Measurements from ENCODE around the gene TRIM36.

Gene TRIM36

DNA sequence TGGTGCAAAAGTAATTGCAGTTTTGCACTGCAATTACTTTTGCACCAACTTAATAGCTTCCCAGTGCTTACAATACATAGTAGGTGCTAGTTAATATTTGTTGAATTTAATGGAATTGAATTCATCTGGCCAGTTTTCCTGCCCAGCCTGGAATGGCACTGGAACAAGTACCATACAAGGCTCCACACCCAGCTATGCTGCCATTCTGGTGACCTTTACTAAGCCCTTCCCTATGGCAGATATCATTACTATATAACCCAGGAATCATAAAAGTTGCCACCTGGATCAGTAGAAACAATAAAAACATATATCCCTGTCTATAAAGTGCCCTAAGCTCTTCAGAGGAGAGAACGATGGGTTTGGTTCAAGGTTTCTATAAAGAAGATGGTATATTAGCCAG lies 22.4 kb upstream of the TRIM36 start:
- no peaks in the 10 kb centered on the region for H3K9me2 ChIP-seq (replicated peaks; ENCODE audit: control insufficient read depth, low read length)
- H3K27me3 ChIP-seq (ENCODE audit: control insufficient read depth, low read length) = no peaks in the 10 kb centered on the region
- TF ChIP-seq, protein P1, sequence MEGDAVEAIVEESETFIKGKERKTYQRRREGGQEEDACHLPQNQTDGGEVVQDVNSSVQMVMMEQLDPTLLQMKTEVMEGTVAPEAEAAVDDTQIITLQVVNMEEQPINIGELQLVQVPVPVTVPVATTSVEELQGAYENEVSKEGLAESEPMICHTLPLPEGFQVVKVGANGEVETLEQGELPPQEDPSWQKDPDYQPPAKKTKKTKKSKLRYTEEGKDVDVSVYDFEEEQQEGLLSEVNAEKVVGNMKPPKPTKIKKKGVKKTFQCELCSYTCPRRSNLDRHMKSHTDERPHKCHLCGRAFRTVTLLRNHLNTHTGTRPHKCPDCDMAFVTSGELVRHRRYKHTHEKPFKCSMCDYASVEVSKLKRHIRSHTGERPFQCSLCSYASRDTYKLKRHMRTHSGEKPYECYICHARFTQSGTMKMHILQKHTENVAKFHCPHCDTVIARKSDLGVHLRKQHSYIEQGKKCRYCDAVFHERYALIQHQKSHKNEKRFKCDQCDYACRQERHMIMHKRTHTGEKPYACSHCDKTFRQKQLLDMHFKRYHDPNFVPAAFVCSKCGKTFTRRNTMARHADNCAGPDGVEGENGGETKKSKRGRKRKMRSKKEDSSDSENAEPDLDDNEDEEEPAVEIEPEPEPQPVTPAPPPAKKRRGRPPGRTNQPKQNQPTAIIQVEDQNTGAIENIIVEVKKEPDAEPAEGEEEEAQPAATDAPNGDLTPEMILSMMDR (IDR thresholded peaks at IDR 0.05; ENCODE audit: low read depth, low read length, poor library complexity, severe bottlenecking) = no peak
- TF ChIP-seq EZH2phosphoT487 (IDR thresholded peaks at IDR 0.05; ENCODE audit: borderline replicate concordance, low read length) = no peak
- no peaks in the 10 kb centered on the region for H3K4me1 ChIP-seq (ENCODE audit: control insufficient read depth, low read length)
- no peak overlapping the region for H3K4me3 ChIP-seq (ENCODE audit: low read length)
- no peaks in the 10 kb centered on the region for H3K9me3 ChIP-seq (ENCODE audit: control insufficient read depth, insufficient read depth, low read length)
- no peak overlapping the region for H3K4me2 ChIP-seq (ENCODE audit: low read length)
- H3K79me2 ChIP-seq (ENCODE audit: control insufficient read depth, low read length) = no peaks in the 10 kb centered on the region
- no peaks in the 10 kb centered on the region for H3K36me3 ChIP-seq (ENCODE audit: control insufficient read depth, low read length)
- H3F3A ChIP-seq (ENCODE audit: control insufficient read depth, insufficient read depth) = no peaks in the 10 kb centered on the region
- no peak overlapping the region for H3K27ac ChIP-seq (ENCODE audit: low read depth, low read length)
- H4K20me1 ChIP-seq (ENCODE audit: control insufficient read depth, insufficient read depth, low read depth, low read length) = no peaks in the 10 kb centered on the region

DNA sequence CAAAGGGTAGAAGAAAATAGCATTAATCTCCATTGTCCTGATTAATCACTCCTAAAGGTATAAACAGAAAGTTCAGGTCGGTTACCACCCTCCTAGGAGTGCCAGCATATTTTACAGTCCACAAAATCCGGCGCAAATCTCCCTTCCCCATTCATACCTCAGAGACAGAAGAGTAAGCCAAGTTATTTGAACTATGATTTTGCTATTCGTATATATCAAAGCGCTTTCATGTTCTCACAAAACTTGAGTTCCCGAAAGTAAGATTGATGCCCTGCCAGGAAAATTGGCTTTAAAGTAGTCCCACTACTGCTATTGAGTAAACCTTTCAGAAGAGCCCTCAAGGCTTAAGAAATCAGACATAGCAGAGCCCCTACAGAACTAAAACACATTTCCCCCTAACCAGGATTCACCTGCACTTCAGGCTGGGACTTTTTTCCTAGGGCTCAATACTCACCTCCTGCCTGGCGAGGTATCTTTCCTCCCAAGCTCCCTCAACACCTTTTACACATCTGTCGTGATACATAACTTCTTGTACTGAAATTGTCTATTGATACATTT lies 21.8 kb upstream of the TRIM36 start:
- Histone ChIP-seq H3F3A (ENCODE audit: control insufficient read depth, insufficient read depth) (no peaks in the 10 kb centered on the region), H3K27me3 (ENCODE audit: control insufficient read depth, low read length) (no peaks in the 10 kb centered on the region), H4K20me1 (ENCODE audit: control insufficient read depth, insufficient read depth, low read depth, low read length) (no peaks in the 10 kb centered on the region), H3K27ac (ENCODE audit: low read depth, low read length) (no peak overlapping the region), H3K4me2 (ENCODE audit: low read length) (no peak overlapping the region), H3K36me3 (ENCODE audit: control insufficient read depth, low read length) (no peaks in the 10 kb centered on the region), H3K4me1 (ENCODE audit: control insufficient read depth, low read length) (no peaks in the 10 kb centered on the region), H3K9me2 (replicated peaks; ENCODE audit: control insufficient read depth, low read length) (no peaks in the 10 kb centered on the region), H3K4me3 (ENCODE audit: low read length) (no peak overlapping the region), H3K79me2 (ENCODE audit: control insufficient read depth, low read length) (no peaks in the 10 kb centered on the region), H3K9me3 (ENCODE audit: control insufficient read depth, insufficient read depth, low read length) (no peaks in the 10 kb centered on the region)
- TF ChIP-seq EZH2phosphoT487 (IDR thresholded peaks at IDR 0.05; ENCODE audit: borderline replicate concordance, low read length) = no peak
- TF ChIP-seq, protein P1 (IDR thresholded peaks at IDR 0.05; ENCODE audit: low read depth, low read length, poor library complexity, severe bottlenecking) = no peak

DNA sequence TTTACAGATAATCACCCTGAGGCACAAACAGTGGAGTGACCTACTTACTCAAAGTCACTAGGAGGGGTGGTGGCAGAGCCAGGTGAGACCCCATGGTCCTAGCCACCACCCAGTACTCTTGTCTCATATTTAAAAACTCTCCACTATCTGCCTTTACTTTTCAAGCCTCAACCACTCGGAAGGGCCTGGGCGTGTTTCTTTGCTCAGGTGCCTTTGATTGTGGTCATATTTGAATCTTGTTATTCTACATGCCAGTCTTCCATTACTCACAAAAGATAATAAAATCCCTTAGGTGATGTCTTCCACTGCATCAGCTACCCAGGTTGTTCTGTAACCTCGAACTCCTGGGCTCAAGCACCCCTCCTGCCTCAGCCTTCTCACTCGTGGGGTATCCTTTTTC lies 20.7 kb upstream of the TRIM36 start:
- Histone ChIP-seq H3K27ac (ENCODE audit: low read depth, low read length) (no peak overlapping the region), H4K20me1 (ENCODE audit: control insufficient read depth, insufficient read depth, low read depth, low read length) (no peaks in the 10 kb centered on the region), H3K36me3 (ENCODE audit: control insufficient read depth, low read length) (no peaks in the 10 kb centered on the region), H3K4me1 (ENCODE audit: control insufficient read depth, low read length) (no peaks in the 10 kb centered on the region), H3K79me2 (ENCODE audit: control insufficient read depth, low read length) (no peaks in the 10 kb centered on the region), H3K9me3 (ENCODE audit: control insufficient read depth, insufficient read depth, low read length) (no peaks in the 10 kb centered on the region), H3K4me3 (ENCODE audit: low read length) (no peak overlapping the region), H3K27me3 (ENCODE audit: control insufficient read depth, low read length) (no peaks in the 10 kb centered on the region), H3K9me2 (replicated peaks; ENCODE audit: control insufficient read depth, low read length) (no peaks in the 10 kb centered on the region), H3F3A (ENCODE audit: control insufficient read depth, insufficient read depth) (no peaks in the 10 kb centered on the region), H3K4me2 (ENCODE audit: low read length) (no peak overlapping the region)
- TF ChIP-seq EZH2phosphoT487 (IDR thresholded peaks at IDR 0.05; ENCODE audit: borderline replicate concordance, low read length) = no peak
- TF ChIP-seq, protein P1 (IDR thresholded peaks at IDR 0.05; ENCODE audit: low read depth, low read length, poor library complexity, severe bottlenecking) = no peak
